H9 (cell line): Measurements from ENCODE around the gene JAKMIP1. TPM values are rescaled to one million over a fixed set of nuclear protein-coding genes. Genes with fewer than 3 reads are reported as not detected.

ENCODE experiments used
- DNase-seq: peaks from one replicate; pipeline ENCODE4 v3.0.0-alpha.2; 2017
- H2AFZ ChIP-seq: one replicate; pipeline ENCODE4 v1.6.1; 2013; ENCODE audit warnings: mild to moderate bottlenecking, low read length, control low read depth, moderate library complexity
- H2AK5ac ChIP-seq: 2 replicates; pipeline ENCODE4 v1.6.1; 2013; ENCODE audit warnings: low read length, control low read depth, mixed read lengths; ENCODE audit not compliant: insufficient read length
- H2BK120ac ChIP-seq: one replicate; pipeline ENCODE4 v1.6.1; 2013; ENCODE audit warnings: low read depth, mild to moderate bottlenecking, low read length, control low read depth, inconsistent platforms; ENCODE audit not compliant: poor library complexity, severe bottlenecking
- H2BK12ac ChIP-seq: 2 replicates; pipeline ENCODE4 v1.6.1; 2013; ENCODE audit warnings: low read length, control low read depth, mixed read lengths, low read depth; ENCODE audit not compliant: insufficient read length
- H2BK15ac ChIP-seq: 2 replicates; pipeline ENCODE4 v1.6.1; 2013; ENCODE audit warnings: low read depth, low read length, control low read depth
- H2BK20ac ChIP-seq: one replicate; pipeline ENCODE4 v1.6.1; 2013; ENCODE audit warnings: low read depth, mild to moderate bottlenecking, low read length, control low read depth, inconsistent platforms; ENCODE audit not compliant: poor library complexity, severe bottlenecking
- H2BK5ac ChIP-seq: 2 replicates; pipeline ENCODE4 v1.6.1; 2013; ENCODE audit warnings: low read length, control low read depth, mixed read lengths; ENCODE audit not compliant: insufficient read length
- H3K14ac ChIP-seq: 2 replicates; pipeline ENCODE4 v1.6.1; 2013; ENCODE audit warnings: low read length, control low read depth; ENCODE audit not compliant: insufficient read depth
- H3K18ac ChIP-seq: 2 replicates; pipeline ENCODE4 v1.6.1; 2013; ENCODE audit warnings: low read depth, mild to moderate bottlenecking, mixed read lengths, low read length, control low read depth; ENCODE audit not compliant: insufficient read length
- H3K23ac ChIP-seq: 2 replicates; pipeline ENCODE4 v1.6.1; 2013; ENCODE audit warnings: low read length, control low read depth, mixed read lengths, low read depth; ENCODE audit not compliant: insufficient read length
- H3K23me2 ChIP-seq: 2 replicates; pipeline ENCODE4 v1.6.1; 2013; ENCODE audit warnings: low read depth, mild to moderate bottlenecking, mixed read lengths, low read length, control low read depth; ENCODE audit not compliant: insufficient read length, poor library complexity, severe bottlenecking
- H3K27ac ChIP-seq: 2 replicates; pipeline ENCODE4 v1.5.1; 2013; ENCODE audit warnings: low read length, control low read depth, mixed read lengths, low read depth; ENCODE audit not compliant: insufficient read length
- H3K27me3 ChIP-seq: 2 replicates; pipeline ENCODE4 v1.6.1; 2013; ENCODE audit warnings: low read length, control low read depth, inconsistent platforms; ENCODE audit not compliant: insufficient read depth
- H3K4ac ChIP-seq: 2 replicates; pipeline ENCODE4 v1.6.1; 2013; ENCODE audit warnings: low read depth, mild to moderate bottlenecking, control low read depth, inconsistent platforms, low read length, moderate library complexity
- H3K4me1 ChIP-seq: 2 replicates; pipeline ENCODE4 v1.6.1; 2013; ENCODE audit warnings: low read length, control low read depth, inconsistent platforms; ENCODE audit not compliant: insufficient read depth
- H3K4me2 ChIP-seq: 2 replicates; pipeline ENCODE4 v1.6.1; 2013; ENCODE audit warnings: low read length, control low read depth, mixed read lengths; ENCODE audit not compliant: insufficient read length, insufficient read depth
- H3K56ac ChIP-seq: 2 replicates; pipeline ENCODE4 v1.6.1; 2013; ENCODE audit warnings: low read depth, mild to moderate bottlenecking, mixed read lengths, low read length, control low read depth; ENCODE audit not compliant: insufficient read length
- H3K79me1 ChIP-seq: 2 replicates; pipeline ENCODE4 v1.6.1; 2013; ENCODE audit warnings: low read depth, mild to moderate bottlenecking, moderate library complexity, low read length, control low read depth, inconsistent platforms; ENCODE audit not compliant: insufficient read depth, poor library complexity, severe bottlenecking
- H3K79me2 ChIP-seq: 2 replicates; pipeline ENCODE4 v1.6.1; 2013; ENCODE audit warnings: low read length, control low read depth, inconsistent platforms; ENCODE audit not compliant: insufficient read depth
- H3K9ac ChIP-seq: 2 replicates; pipeline ENCODE4 v1.6.1; 2013; ENCODE audit warnings: low read length, control low read depth, mixed read lengths; ENCODE audit not compliant: insufficient read length; ENCODE audit errors: extremely low read depth
- H3K9me3 ChIP-seq: one replicate; pipeline ENCODE4 v1.6.1; 2013; ENCODE audit warnings: low read depth, low read length, inconsistent platforms; ENCODE audit not compliant: control insufficient read depth
- H3T11ph ChIP-seq: one replicate; pipeline ENCODE4 v1.6.1; 2013; ENCODE audit warnings: mild to moderate bottlenecking, low read length, control low read depth, inconsistent platforms
- H4K20me1 ChIP-seq: one replicate; pipeline ENCODE4 v1.6.1; 2013; ENCODE audit not compliant: control insufficient read depth, insufficient read length, insufficient read depth
- H4K5ac ChIP-seq: 2 replicates; pipeline ENCODE4 v1.6.1; 2013; ENCODE audit warnings: low read depth, mild to moderate bottlenecking, mixed read lengths, low read length, control low read depth; ENCODE audit not compliant: insufficient read length
- H4K8ac ChIP-seq: replicated peaks from 2 replicates; pipeline ENCODE4 v1.6.1; 2013; ENCODE audit warnings: low read length, control low read depth, mixed read lengths, low read depth; ENCODE audit not compliant: insufficient read length
- H4K91ac ChIP-seq: 2 replicates; pipeline ENCODE4 v1.6.1; 2013; ENCODE audit warnings: low read depth, mild to moderate bottlenecking, moderate library complexity, mixed read lengths, low read length, control low read depth; ENCODE audit not compliant: insufficient read length
- H3K27ac Mint-ChIP-seq, 3 experiments: 2 replicates in 2 of 3; 3 replicates in 1 of 3; pipeline ENCODE4 v1.8.0; 2020 to 2021; ENCODE audit warnings: mixed read lengths in 3 of 3, mild to moderate bottlenecking in 1 of 3, moderate library complexity in 1 of 3
- H3K27me3 Mint-ChIP-seq: 2 replicates; pipeline ENCODE4 v1.8.0; 2021; ENCODE audit warnings: low read depth, mild to moderate bottlenecking, moderate library complexity, mixed read lengths
- H3K36me3 Mint-ChIP-seq, 3 experiments: 2 replicates in 2 of 3; 3 replicates in 1 of 3; pipeline ENCODE4 v1.8.0; 2020 to 2021; ENCODE audit warnings: low read depth in 3 of 3, mixed read lengths in 3 of 3; ENCODE audit not compliant: insufficient read depth in 1 of 3
- H3K4me1 Mint-ChIP-seq, 2 experiments: 2 replicates each; pipeline ENCODE4 v1.8.0; 2020; ENCODE audit warnings: mixed read lengths in 2 of 2
- H3K4me3 Mint-ChIP-seq, 2 experiments: 2 replicates in 1 of 2; 3 replicates in 1 of 2; pipeline ENCODE4 v1.8.0; 2020 to 2021; ENCODE audit warnings: mild to moderate bottlenecking in 2 of 2, mixed read lengths in 2 of 2, moderate library complexity in 1 of 2
- H3K9me3 Mint-ChIP-seq, 2 experiments: 2 replicates in 1 of 2; 3 replicates in 1 of 2; pipeline ENCODE4 v1.8.0; 2020; ENCODE audit warnings: mild to moderate bottlenecking in 2 of 2, mixed read lengths in 2 of 2, moderate library complexity in 1 of 2
- WGBS: extraction: QIAGEN DNeasy Blood & Tissue Kit; methylation state at CpG from one replicate; pipeline ENCODE4 v1.1.7; 2013; ENCODE audit warnings: missing lambda C conversion rate, low lambda C conversion rate, mixed read lengths; ENCODE audit not compliant: insufficient read length; ENCODE audit errors: extremely low coverage; 5-methylcytosine and 5-hydroxymethylcytosine counted together
- total RNA-seq: library from RNA; stranded (reverse); gene quantifications from 2 replicates; pipeline ENCODE4 v1.2.1, GENCODE V29; 2021
- TF ChIP-seq, protein P1 (sequence below): fragments of 200-600 bp; sonication (generic); conservative IDR thresholded peaks from 3 replicates; pipeline ENCODE4 v1.8.0; 2021; ENCODE audit warnings: antibody characterized with exemption, mild to moderate bottlenecking

The JAKMIP1 gene
- total RNA-seq, 1 experiment from 2014 or later, result 1.5 TPM

DNA sequence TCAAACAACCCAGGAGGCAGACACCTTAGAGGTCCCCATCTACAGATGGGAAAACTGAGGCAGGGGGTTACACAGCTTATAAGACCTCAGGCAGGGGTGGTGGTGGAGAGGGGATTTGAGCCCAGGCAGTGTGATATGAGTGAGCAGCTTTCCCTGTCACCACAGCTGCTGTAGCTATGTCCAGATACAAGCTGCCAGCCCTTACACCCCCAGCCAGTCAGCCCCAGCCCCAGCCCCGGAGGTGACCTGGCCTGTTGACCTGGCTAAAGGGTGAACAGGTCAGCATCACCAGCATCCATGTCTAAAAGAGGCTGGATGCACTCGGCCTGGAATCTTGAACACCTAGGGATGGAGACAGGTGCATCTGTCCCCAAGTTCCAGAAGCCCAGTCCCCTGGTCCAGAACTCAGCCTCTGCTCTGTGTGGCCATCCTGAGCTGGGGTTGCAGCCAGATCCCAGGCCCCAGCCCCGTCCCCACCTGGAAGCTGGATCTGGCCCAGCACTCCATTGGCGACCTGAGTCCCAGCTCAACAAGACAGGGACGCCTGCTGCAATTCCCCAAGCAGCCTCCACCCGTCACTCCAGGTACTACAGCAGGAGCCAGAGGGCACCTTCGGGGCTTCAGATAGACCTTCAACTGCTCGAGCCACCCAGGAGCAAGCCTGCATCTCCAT is 89.5 kb downstream of the JAKMIP1 start:
- Histone ChIP-seq H3K14ac (no peak overlapping the region), H4K91ac (no peak overlapping the region), H3K4ac (no peak overlapping the region), H3K79me2 (no peaks in the 10 kb centered on the region), H3K27me3 (no peaks in the 10 kb centered on the region), H3K9ac (no peak overlapping the region), H3K4me2 (no peak overlapping the region), H2BK15ac (no peak overlapping the region), H2BK20ac (no peak overlapping the region), H2AK5ac (no peak overlapping the region), H2BK5ac (no peak overlapping the region), H3K18ac (no peak overlapping the region), H3K56ac (no peak overlapping the region), H2BK12ac (no peak overlapping the region), H3T11ph (no peak overlapping the region), H2BK120ac (no peak overlapping the region), H2AFZ (no peak overlapping the region), H3K79me1 (no peaks in the 10 kb centered on the region), H4K20me1 (no peaks in the 10 kb centered on the region), H4K5ac (no peak overlapping the region), H4K8ac (no peak overlapping the region), H3K9me3 (no peaks in the 10 kb centered on the region), H3K23me2 (no peaks in the 10 kb centered on the region), H3K4me1 (no peaks in the 10 kb centered on the region), H3K27ac (no peak overlapping the region), H3K23ac (no peak overlapping the region)
- WGBS, result no CpG with 5 or more reads among the region's 8 CpGs
- Mint-ChIP-seq H3K27ac (no peak overlapping the region), H3K4me1 (peaks cover 24 to 27% of the 10 kb centered on the region in 2 experiments), H3K36me3 (peaks cover 0 to 3% (median 0%) of the 10 kb centered on the region in 3 experiments; a peak in 3 of 7 replicates), H3K4me3 (no peak overlapping the region), H3K9me3 (no peaks in the 10 kb centered on the region), H3K27me3 (peaks cover 34% of the 10 kb centered on the region)
- TF ChIP-seq, protein P1, sequence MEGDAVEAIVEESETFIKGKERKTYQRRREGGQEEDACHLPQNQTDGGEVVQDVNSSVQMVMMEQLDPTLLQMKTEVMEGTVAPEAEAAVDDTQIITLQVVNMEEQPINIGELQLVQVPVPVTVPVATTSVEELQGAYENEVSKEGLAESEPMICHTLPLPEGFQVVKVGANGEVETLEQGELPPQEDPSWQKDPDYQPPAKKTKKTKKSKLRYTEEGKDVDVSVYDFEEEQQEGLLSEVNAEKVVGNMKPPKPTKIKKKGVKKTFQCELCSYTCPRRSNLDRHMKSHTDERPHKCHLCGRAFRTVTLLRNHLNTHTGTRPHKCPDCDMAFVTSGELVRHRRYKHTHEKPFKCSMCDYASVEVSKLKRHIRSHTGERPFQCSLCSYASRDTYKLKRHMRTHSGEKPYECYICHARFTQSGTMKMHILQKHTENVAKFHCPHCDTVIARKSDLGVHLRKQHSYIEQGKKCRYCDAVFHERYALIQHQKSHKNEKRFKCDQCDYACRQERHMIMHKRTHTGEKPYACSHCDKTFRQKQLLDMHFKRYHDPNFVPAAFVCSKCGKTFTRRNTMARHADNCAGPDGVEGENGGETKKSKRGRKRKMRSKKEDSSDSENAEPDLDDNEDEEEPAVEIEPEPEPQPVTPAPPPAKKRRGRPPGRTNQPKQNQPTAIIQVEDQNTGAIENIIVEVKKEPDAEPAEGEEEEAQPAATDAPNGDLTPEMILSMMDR, result no peak
- no peak for DNase-seq
